Karpas-422 (cell line): ENCODE results near the gene TOB1. TPM values are rescaled to one million over a fixed set of nuclear protein-coding genes. Genes with fewer than 3 reads are reported as not detected.
A peak's percentile ranks its signal among the peaks of the same experiment; 100 is the strongest.

ENCODE experiments used
- DNase-seq: peaks from one replicate; pipeline ENCODE4 v3.0.0-alpha.2; 2015
- H2AFZ ChIP-seq: fragments of 200-600 bp; sonication (generic); 2 replicates; pipeline ENCODE4 v1.6.1; 2014; ENCODE audit warnings: antibody characterized with exemption, low read length, mixed read lengths
- H3K27ac ChIP-seq: fragments of 200-600 bp; sonication (generic); 2 replicates; pipeline ENCODE4 v1.5.1; 2014; ENCODE audit warnings: mild to moderate bottlenecking, low read length, moderate library complexity
- H3K27me3 ChIP-seq: fragments of 200-600 bp; sonication (generic); 2 replicates; pipeline ENCODE4 v1.6.1; 2014; ENCODE audit warnings: low read length, mixed read lengths
- H3K36me3 ChIP-seq: fragments of 200-600 bp; sonication (generic); 2 replicates; pipeline ENCODE4 v1.6.1; 2014; ENCODE audit warnings: low read length, mixed read lengths; ENCODE audit not compliant: insufficient read depth
- H3K4me1 ChIP-seq: fragments of 200-600 bp; sonication (generic); 2 replicates; pipeline ENCODE4 v1.6.1; 2014; ENCODE audit warnings: mild to moderate bottlenecking, low read length, mixed read lengths
- H3K4me2 ChIP-seq: fragments of 200-600 bp; sonication (generic); 2 replicates; pipeline ENCODE4 v1.6.1; 2014; ENCODE audit warnings: low read length, low read depth, mild to moderate bottlenecking; ENCODE audit not compliant: poor library complexity, severe bottlenecking
- H3K4me3 ChIP-seq: fragments of 200-600 bp; sonication (generic); 2 replicates; pipeline ENCODE4 v1.5.1; 2014; ENCODE audit warnings: mild to moderate bottlenecking, antibody characterized with exemption, low read length, mixed read lengths
- H3K79me2 ChIP-seq: fragments of 200-600 bp; sonication (generic); 2 replicates; pipeline ENCODE4 v1.6.1; 2014; ENCODE audit warnings: mild to moderate bottlenecking, low read length, mixed read lengths
- H3K9ac ChIP-seq: fragments of 200-600 bp; sonication (generic); 2 replicates; pipeline ENCODE4 v1.6.0; 2014; ENCODE audit warnings: low read length
- H3K9me2 ChIP-seq: fragments of 200-600 bp; sonication (generic), shearing (Covaris generic); replicated peaks from 2 replicates; pipeline ENCODE4 v1.6.0; 2014; ENCODE audit warnings: mild to moderate bottlenecking, low read length, moderate library complexity; ENCODE audit not compliant: insufficient read depth
- H3K9me3 ChIP-seq: fragments of 300-700, 200-600 bp; sonication (generic); 2 replicates; pipeline ENCODE4 v1.6.1; 2014; ENCODE audit warnings: low read length, mixed read lengths
- H4K20me1 ChIP-seq: fragments of 200-600 bp; sonication (generic); 2 replicates; pipeline ENCODE4 v1.6.1; 2014; ENCODE audit warnings: mild to moderate bottlenecking, antibody characterized with exemption, low read length, low read depth; ENCODE audit not compliant: insufficient read depth
- total RNA-seq: library from RNA; depleted of rRNA; stranded (reverse); fragments of >200 nt; shearing (Covaris generic); gene quantifications from 2 replicates; pipeline ENCODE4 v1.2.3, GENCODE V29; 2014; ENCODE audit warnings: low replicate concordance

TOB1 gene
- total RNA-seq, 1 experiment from 2014 or later, result 25.9 TPM

- no peaks in the 10 kb centered on the region for H3K27me3 ChIP-seq
- peaks cover 20% of the 10 kb centered on the region for H3K79me2 ChIP-seq
- peak overlapping the region; percentile 55; the same call in 1 of the 2 replicates for H2AFZ ChIP-seq
- H3K27ac ChIP-seq, result peak overlapping the region; percentile 96
- peaks cover 22% of the 10 kb centered on the region for H4K20me1 ChIP-seq
- H3K4me2 ChIP-seq, result peak overlapping the region; percentile 87
- H3K4me3 ChIP-seq, result peak overlapping the region; percentile 87
- DNase-seq, result no peak
- no peaks in the 10 kb centered on the region for H3K9me2 ChIP-seq
- peaks cover 10% of the 10 kb centered on the region for H3K36me3 ChIP-seq
- H3K9me3 ChIP-seq, result no peaks in the 10 kb centered on the region
- H3K9ac ChIP-seq, result peak overlapping the region; percentile 87
- H3K4me1 ChIP-seq, result peaks cover 28% of the 10 kb centered on the region
Observed at GRCh38 chr17:50868140-50868438, 1.9 kb upstream of the TOB1 start.

GRCh38 chr17:50867363-50868139, 1.4 kb upstream of the TOB1 start:
- Histone ChIP-seq H3K4me2 (peak overlapping the region; percentile 87), H2AFZ (peak overlapping the region; percentile 55; the same call in 1 of the 2 replicates), H3K9ac (peak overlapping the region; percentile 87), H3K4me1 (peaks cover 28% of the 10 kb centered on the region), H3K27ac (peak overlapping the region; percentile 96), H3K36me3 (peaks cover 15% of the 10 kb centered on the region), H3K4me3 (peak overlapping the region; percentile 87), H3K79me2 (peaks cover 20% of the 10 kb centered on the region), H3K9me2 (no peaks in the 10 kb centered on the region), H3K9me3 (no peaks in the 10 kb centered on the region), H3K27me3 (no peaks in the 10 kb centered on the region), H4K20me1 (peaks cover 27% of the 10 kb centered on the region)
- peak; percentile 96 for DNase-seq

- peak overlapping the region; percentile 55; the same call in 1 of the 2 replicates for H2AFZ ChIP-seq
- peak overlapping the region; percentile 96 for H3K27ac ChIP-seq
- H3K9me3 ChIP-seq, result no peaks in the 10 kb centered on the region
- H3K4me1 ChIP-seq, result peaks cover 28% of the 10 kb centered on the region
- H3K9ac ChIP-seq, result peak overlapping the region; percentile 87
- no peaks in the 10 kb centered on the region for H3K27me3 ChIP-seq
- peaks cover 20% of the 10 kb centered on the region for H3K79me2 ChIP-seq
- H3K9me2 ChIP-seq, result no peaks in the 10 kb centered on the region
- DNase-seq, result peak; percentile 88
- H3K36me3 ChIP-seq, result peaks cover 20% of the 10 kb centered on the region
- H3K4me3 ChIP-seq, result peak overlapping the region; percentile 87
- H4K20me1 ChIP-seq, result peaks cover 28% of the 10 kb centered on the region
- H3K4me2 ChIP-seq, result peak overlapping the region; percentile 87
Observed at GRCh38 chr17:50866950-50867362, 802 bp upstream of the TOB1 start.

- Histone ChIP-seq H3K9me2 (no peaks in the 10 kb centered on the region), H3K36me3 (peaks cover 23% of the 10 kb centered on the region), H3K79me2 (peaks cover 20% of the 10 kb centered on the region), H3K27ac (peak overlapping the region; percentile 49), H2AFZ (no peak overlapping the region), H3K4me2 (peak overlapping the region; percentile 91), H3K9ac (peak overlapping the region; percentile 93), H3K27me3 (no peaks in the 10 kb centered on the region), H4K20me1 (peaks cover 35% of the 10 kb centered on the region), H3K9me3 (no peaks in the 10 kb centered on the region), H3K4me3 (peak overlapping the region; percentile 84), H3K4me1 (peaks cover 28% of the 10 kb centered on the region)
- no peak for DNase-seq
Observed at GRCh38 chr17:50865868-50866260, 290 bp downstream of the TOB1 start.

GRCh38 chr17:50865060-50865867, 890 bp downstream of the TOB1 start:
- peaks cover 23% of the 10 kb centered on the region for H3K36me3 ChIP-seq
- peak; percentile 77 for DNase-seq
- H4K20me1 ChIP-seq, result peaks cover 35% of the 10 kb centered on the region
- no peaks in the 10 kb centered on the region for H3K27me3 ChIP-seq
- H3K4me3 ChIP-seq, result peak overlapping the region; percentile 84
- no peak overlapping the region; the same call in 1 of the 2 replicates for H2AFZ ChIP-seq
- peaks cover 28% of the 10 kb centered on the region for H3K4me1 ChIP-seq
- peaks cover 20% of the 10 kb centered on the region for H3K79me2 ChIP-seq
- H3K9me2 ChIP-seq, result no peaks in the 10 kb centered on the region
- H3K9ac ChIP-seq, result peak overlapping the region; percentile 93
- peak overlapping the region; percentile 91 for H3K4me2 ChIP-seq
- H3K27ac ChIP-seq, result peak overlapping the region; percentile 49
- H3K9me3 ChIP-seq, result no peaks in the 10 kb centered on the region

- Histone ChIP-seq H2AFZ (no peak overlapping the region), H3K4me3 (peak overlapping the region; percentile 84), H3K9me3 (no peaks in the 10 kb centered on the region), H3K9me2 (no peaks in the 10 kb centered on the region), H3K4me1 (peaks cover 28% of the 10 kb centered on the region), H4K20me1 (peaks cover 35% of the 10 kb centered on the region), H3K27ac (no peak overlapping the region), H3K36me3 (peaks cover 23% of the 10 kb centered on the region), H3K27me3 (no peaks in the 10 kb centered on the region), H3K4me2 (peak overlapping the region; percentile 91), H3K79me2 (peaks cover 20% of the 10 kb centered on the region), H3K9ac (peak overlapping the region; percentile 93)
- peak; percentile 61 for DNase-seq
Observed at GRCh38 chr17:50864747-50865059, 1.5 kb downstream of the TOB1 start.

GRCh38 chr17:50863931-50864330, 2.2 kb downstream of the TOB1 start:
- H3K4me3 ChIP-seq, result peak overlapping the region; percentile 84; the same call in 1 of the 2 replicates
- H3K9ac ChIP-seq, result no peak overlapping the region; the same call in 1 of the 2 replicates

GRCh38 chr17:50863221-50863843, 2.8 kb downstream of the TOB1 start:
- H3K36me3 ChIP-seq, result peaks cover 23% of the 10 kb centered on the region
- H3K4me3 ChIP-seq, result no peak overlapping the region
- H3K4me1 ChIP-seq, result peaks cover 24% of the 10 kb centered on the region
- no peak overlapping the region for H3K4me2 ChIP-seq
- no peaks in the 10 kb centered on the region for H3K27me3 ChIP-seq
- no peak overlapping the region for H2AFZ ChIP-seq
- no peaks in the 10 kb centered on the region for H3K9me2 ChIP-seq
- H3K9me3 ChIP-seq, result no peaks in the 10 kb centered on the region
- peaks cover 35% of the 10 kb centered on the region for H4K20me1 ChIP-seq
- H3K27ac ChIP-seq, result no peak overlapping the region
- DNase-seq, result no peak
- H3K9ac ChIP-seq, result no peak overlapping the region
- peaks cover 20% of the 10 kb centered on the region for H3K79me2 ChIP-seq

More at GRCh38 chr17:50863931-50864330, 2.2 kb downstream of the TOB1 start:
- Histone ChIP-seq H3K36me3 (peaks cover 23% of the 10 kb centered on the region), H3K27ac (no peak overlapping the region), H3K4me1 (peaks cover 28% of the 10 kb centered on the region), H3K27me3 (no peaks in the 10 kb centered on the region), H2AFZ (no peak overlapping the region), H4K20me1 (peaks cover 35% of the 10 kb centered on the region), H3K9me2 (no peaks in the 10 kb centered on the region), H3K9me3 (no peaks in the 10 kb centered on the region), H3K4me2 (peak overlapping the region; percentile 91), H3K79me2 (peaks cover 20% of the 10 kb centered on the region)
- DNase-seq, result no peak
